Rectal smooth muscle tissue (tissue), 1 donor: ENCODE results near the gene DCC.

Experiments used
- H3K27ac ChIP-seq: one replicate; pipeline ENCODE4 v1.7.0; 2013; ENCODE audit warnings: low read depth, low read length, inconsistent platforms
- H3K27me3 ChIP-seq: one replicate; pipeline ENCODE4 v1.7.0; 2013; ENCODE audit warnings: low read length; ENCODE audit not compliant: control insufficient read depth, insufficient read depth
- H3K36me3 ChIP-seq: one replicate; pipeline ENCODE4 v1.7.0; 2013; ENCODE audit warnings: low read length; ENCODE audit not compliant: control insufficient read depth, insufficient read depth
- H3K4me1 ChIP-seq: one replicate; pipeline ENCODE4 v1.7.0; 2013; ENCODE audit warnings: low read length; ENCODE audit not compliant: control insufficient read depth, insufficient read depth
- H3K4me3 ChIP-seq: one replicate; pipeline ENCODE4 v1.7.0; 2013; ENCODE audit warnings: low read length
- H3K9ac ChIP-seq: one replicate; pipeline ENCODE4 v1.7.0; 2013; ENCODE audit warnings: low read length

DCC gene

DNA sequence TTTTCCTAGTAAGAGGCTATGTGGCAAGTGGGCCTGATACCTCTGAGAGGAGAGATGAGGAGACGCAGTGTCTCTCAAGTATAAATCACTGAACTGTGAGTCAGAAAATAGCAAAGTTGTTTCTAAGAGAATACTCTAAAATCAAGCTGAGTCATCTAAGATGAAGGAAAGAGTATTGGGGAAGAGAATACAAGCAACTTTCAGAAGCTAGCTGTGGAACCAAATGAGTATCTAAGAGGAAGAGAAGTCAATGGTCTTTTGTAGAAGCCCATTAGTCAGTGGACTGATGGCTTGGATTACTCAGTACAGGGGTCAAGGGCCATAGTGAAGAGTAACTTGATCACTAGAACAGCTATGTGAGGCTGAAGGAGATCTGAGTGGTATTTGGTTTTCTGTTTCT, 2.7 kb upstream of the DCC start:
- H3K9ac ChIP-seq: no peak overlapping the region
- no peaks in the 10 kb centered on the region for H3K36me3 ChIP-seq
- H3K27ac ChIP-seq: no peak overlapping the region
- no peaks in the 10 kb centered on the region for H3K4me1 ChIP-seq
- H3K27me3 ChIP-seq: peaks cover 6% of the 10 kb centered on the region
- H3K4me3 ChIP-seq: no peak overlapping the region

DNA sequence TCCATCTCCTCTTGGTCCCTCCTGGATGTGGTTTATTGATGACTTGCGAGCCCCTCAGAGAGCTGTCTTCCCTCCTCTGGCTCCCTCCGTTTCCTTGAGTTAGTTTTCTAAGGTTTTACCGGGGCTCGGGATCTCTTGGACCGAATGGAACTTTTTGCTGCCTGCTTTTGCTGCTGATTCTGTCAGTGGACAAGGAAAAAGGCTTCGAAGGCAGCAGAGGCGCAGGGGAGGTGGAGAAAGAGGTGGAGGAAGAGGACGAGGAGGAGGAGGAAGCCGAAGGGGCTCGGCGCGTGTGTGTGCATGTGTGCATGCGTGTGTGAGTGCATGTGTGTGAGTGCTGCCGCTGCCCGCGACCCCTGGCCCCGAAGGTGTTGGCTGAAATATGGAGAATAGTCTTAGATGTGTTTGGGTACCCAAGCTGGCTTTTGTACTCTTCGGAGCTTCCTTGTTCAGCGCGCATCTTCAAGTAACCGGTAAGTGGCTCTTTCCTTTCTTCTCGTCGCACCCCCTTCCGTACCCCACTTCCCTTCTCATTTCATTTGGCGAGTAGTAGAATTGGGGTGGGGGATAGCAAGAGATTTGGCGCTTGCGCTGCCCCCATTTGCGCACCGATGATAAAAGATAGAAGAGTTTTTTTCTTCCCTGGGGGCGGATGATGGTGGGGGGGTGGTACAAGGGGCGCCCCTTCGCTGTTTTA, 557 bp downstream of the DCC start:
- H3K36me3 ChIP-seq: no peaks in the 10 kb centered on the region
- no peaks in the 10 kb centered on the region for H3K4me1 ChIP-seq
- H3K4me3 ChIP-seq: peak overlapping the region; percentile 34
- no peak overlapping the region for H3K9ac ChIP-seq
- H3K27ac ChIP-seq: no peak overlapping the region
- peaks cover 6% of the 10 kb centered on the region for H3K27me3 ChIP-seq

DNA sequence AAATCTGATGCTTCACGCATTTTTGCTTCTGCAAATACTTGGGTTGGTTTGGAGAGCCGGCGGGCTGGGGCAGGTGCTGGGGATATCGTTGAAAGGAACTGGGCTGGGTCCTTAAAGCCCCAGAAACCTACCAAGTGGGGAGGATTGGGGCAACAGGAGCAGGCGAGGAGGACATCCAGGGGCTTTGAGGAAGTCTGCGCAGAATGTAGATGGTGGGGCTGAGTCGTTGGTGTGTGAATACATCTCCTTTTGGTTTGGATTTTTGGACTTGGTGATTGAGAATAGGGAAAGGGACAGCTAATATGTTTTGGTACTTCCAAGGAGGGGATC, 1.1 kb downstream of the DCC start:
- H3K4me3 ChIP-seq: peak overlapping the region; percentile 34
- H3K36me3 ChIP-seq: no peaks in the 10 kb centered on the region
- no peak overlapping the region for H3K9ac ChIP-seq
- no peak overlapping the region for H3K27ac ChIP-seq
- no peaks in the 10 kb centered on the region for H3K4me1 ChIP-seq
- peaks cover 6% of the 10 kb centered on the region for H3K27me3 ChIP-seq

DNA sequence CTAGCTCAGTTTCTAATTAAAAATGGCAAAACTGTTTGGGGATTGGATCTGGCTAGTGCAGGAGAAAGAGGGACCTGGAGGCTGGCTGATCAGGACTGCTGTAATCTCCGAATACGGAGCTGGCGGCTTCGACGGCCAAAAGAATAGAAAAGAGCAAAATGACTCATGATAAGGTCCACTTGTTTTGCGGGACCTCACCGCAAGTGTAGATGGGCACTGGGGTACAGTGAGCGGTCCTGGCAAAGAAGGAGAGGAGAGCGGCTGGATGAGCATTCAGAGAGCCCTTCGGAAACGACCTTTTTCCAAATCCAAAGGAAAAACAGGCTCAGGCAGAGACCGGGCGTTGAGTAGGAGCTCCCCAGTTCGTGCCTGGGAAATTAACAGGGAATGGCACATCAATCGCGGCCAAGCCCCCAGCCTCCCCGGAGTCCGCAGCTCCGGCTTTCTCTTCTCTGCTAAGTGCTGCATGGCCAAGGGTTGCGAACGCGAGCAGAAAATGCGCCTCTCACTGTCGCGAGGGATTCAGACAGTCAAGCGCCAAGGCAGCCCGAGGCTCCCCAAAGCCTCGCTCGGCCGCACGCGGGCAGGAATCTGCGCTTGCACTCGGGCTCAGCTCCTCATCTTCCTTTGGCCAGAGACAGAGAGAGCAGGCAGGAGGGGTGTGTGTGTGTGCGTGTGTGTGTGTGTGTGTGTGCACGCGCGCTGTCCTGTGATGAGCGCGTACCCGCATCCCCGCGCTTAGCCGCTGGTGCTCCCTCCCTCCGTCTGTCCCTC, 1.8 kb downstream of the DCC start:
- Histone ChIP-seq H3K4me3 (peak overlapping the region; percentile 34), H3K4me1 (no peaks in the 10 kb centered on the region), H3K27me3 (peaks cover 6% of the 10 kb centered on the region), H3K9ac (no peak overlapping the region), H3K27ac (no peak overlapping the region), H3K36me3 (no peaks in the 10 kb centered on the region)

DNA sequence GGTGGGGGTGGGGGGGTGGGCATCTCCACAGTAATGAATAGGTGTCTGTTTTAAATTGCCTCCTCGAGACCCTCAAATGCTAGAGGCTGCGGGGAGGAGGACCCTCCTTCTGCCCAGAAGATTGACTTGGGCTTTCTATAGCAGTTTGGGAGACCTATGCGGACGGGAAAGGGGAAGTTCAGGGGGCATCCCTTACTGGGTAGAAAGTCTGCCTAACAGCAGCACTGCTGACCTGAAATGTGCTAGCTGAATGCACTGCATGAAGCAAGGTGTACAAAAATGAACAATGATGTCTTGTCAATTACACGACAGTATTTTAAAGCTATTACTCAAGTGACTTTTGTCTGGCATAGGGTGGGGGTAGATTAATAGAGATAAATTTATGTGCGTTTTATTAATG, 2.5 kb downstream of the DCC start:
- no peak overlapping the region for H3K4me3 ChIP-seq
- no peak overlapping the region for H3K27ac ChIP-seq
- H3K36me3 ChIP-seq: no peaks in the 10 kb centered on the region
- H3K27me3 ChIP-seq: peaks cover 6% of the 10 kb centered on the region
- H3K4me1 ChIP-seq: no peaks in the 10 kb centered on the region
- no peak overlapping the region for H3K9ac ChIP-seq

DNA sequence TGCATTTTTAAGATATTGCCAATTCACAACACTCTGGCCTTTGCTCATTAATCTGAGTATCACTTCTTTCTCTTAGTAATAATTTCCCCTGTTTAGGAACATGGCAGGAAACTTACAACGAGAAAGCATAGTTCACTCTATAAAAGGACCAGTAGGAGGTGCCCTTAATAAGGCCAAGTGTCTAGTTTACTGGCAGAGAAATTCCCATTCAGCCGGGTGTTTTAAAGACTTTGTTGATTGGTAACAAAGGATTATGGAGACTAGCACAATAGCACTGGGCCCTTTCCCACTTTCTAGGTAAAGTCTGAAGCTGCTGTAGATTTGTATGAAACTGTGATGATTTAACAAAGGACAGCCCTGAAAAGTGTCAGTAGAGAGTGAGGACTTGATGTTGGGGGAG, 3.1 kb downstream of the DCC start:
- H3K4me3 ChIP-seq: no peak overlapping the region
- no peaks in the 10 kb centered on the region for H3K4me1 ChIP-seq
- peaks cover 6% of the 10 kb centered on the region for H3K27me3 ChIP-seq
- no peak overlapping the region for H3K9ac ChIP-seq
- no peak overlapping the region for H3K27ac ChIP-seq
- no peaks in the 10 kb centered on the region for H3K36me3 ChIP-seq

DNA sequence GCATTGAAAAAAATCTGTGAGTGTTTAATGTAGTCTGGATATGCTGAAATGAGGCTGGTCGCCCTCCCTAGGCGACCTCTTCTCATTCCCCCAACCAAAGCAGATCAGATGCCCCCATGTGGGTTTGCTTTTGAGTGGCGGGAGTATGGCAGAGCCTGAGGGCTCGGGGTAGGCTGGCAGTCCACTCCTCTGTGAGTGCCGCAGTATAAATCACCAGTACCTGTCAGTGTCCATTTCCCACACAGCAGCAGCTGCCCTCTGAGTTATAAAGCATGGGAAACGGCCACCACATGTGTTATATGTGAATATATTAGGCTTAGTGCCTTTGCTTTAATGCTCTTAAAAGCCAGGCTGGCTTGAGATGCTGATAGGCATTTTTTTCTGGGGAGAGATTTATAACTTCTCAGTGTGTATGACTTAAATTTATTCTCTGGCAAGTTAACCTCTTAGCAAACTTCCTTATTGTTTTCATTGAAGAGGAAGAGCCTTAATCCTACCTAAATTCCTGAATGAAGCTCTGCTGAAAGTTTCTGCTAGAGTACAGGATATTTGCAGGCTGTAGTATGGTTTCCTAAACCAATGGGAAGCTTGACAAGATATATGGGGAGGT, 3.8 kb downstream of the DCC start:
- Histone ChIP-seq H3K27ac (no peak overlapping the region), H3K36me3 (no peaks in the 10 kb centered on the region), H3K4me1 (no peaks in the 10 kb centered on the region), H3K4me3 (no peak overlapping the region), H3K9ac (no peak overlapping the region), H3K27me3 (peaks cover 6% of the 10 kb centered on the region)

DNA sequence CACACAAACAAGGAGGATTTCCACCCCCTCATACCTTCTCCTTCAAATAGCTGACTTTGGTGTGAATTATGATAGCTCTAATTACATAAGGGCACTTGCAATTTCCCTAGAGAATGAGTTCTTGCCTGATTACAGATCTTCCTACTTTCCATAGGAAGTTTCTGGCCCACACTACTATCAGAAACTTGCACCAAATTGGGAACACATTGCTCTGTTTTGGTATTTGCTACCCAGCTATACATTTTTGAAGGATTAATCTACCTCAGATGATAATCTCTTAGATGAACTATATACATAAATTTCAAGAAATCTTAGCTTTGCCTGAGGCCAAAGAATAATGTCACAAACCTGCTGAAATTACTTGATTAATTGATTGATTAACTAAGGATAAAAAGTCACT, 4.9 kb downstream of the DCC start:
- Histone ChIP-seq H3K9ac (no peak overlapping the region), H3K27ac (no peak overlapping the region), H3K27me3 (peaks cover 6% of the 10 kb centered on the region), H3K36me3 (no peaks in the 10 kb centered on the region), H3K4me3 (no peak overlapping the region), H3K4me1 (no peaks in the 10 kb centered on the region)

DNA sequence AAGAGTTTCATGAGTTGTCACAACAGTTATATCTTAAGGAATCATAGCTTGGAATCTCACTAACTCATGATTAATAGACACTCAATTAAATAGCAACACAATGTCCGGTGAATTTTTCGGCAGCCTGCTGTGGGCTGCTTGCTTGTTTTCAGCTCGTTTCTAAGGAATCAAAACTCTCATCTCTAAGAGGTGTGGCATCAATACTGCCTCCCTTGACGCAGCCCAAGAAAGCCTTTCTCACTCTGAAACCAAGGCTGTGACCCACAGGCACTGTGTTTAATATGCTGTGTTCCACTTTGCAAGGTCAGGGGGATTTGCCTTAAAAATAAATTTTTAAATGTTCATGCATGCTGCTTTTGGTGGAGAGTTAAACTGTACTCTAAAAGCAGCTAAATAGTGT, 5.4 kb downstream of the DCC start:
- Histone ChIP-seq H3K27me3 (peaks cover 4% of the 10 kb centered on the region), H3K4me3 (no peak overlapping the region), H3K4me1 (no peaks in the 10 kb centered on the region), H3K36me3 (no peaks in the 10 kb centered on the region), H3K27ac (no peak overlapping the region), H3K9ac (no peak overlapping the region)

DNA sequence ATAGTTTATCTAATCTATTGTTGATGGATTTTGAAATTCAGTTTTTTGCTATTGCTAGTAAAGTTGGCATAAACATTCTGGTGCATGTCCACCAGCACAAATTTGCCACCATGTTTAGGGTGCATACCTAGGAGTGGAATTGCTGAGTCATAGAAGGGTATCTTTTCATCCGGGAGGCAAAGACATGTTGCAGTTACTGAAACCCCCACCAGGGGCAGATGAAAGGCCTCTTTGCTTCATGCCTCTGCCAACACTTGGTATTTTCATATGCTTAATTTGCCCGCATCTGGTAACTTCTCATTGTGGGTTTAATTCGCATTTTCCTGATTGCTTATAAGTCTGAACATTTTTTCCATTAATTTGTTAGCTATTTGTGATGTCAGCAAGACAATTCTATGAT, 8.2 kb downstream of the DCC start:
- Histone ChIP-seq H3K9ac (no peak overlapping the region), H3K27ac (no peak overlapping the region), H3K4me3 (no peak overlapping the region), H3K36me3 (no peaks in the 10 kb centered on the region), H3K4me1 (peaks cover 5% of the 10 kb centered on the region), H3K27me3 (no peaks in the 10 kb centered on the region)

DNA sequence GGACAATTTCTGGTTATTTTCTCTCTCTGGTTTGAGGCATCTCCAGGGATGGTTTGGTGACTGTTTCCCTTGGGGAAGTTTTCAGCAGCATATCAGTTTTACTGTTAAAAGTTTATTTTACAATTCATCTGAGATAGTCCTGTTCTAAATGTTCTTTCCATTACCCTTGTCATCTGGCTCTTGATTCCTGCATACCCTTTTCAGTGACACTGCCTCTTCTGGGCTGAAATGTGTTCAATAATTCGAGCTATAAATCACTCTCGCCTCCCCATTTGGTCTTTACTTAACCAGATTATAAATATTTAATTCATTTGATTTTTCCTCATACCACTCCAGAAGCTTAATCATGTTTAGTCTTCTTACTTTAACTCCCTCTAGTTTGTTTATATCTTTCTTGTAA, 9.5 kb downstream of the DCC start:
- Histone ChIP-seq H3K4me1 (peaks cover 9% of the 10 kb centered on the region), H3K27me3 (no peaks in the 10 kb centered on the region), H3K9ac (no peak overlapping the region), H3K27ac (no peak overlapping the region), H3K4me3 (no peak overlapping the region), H3K36me3 (no peaks in the 10 kb centered on the region)

DNA sequence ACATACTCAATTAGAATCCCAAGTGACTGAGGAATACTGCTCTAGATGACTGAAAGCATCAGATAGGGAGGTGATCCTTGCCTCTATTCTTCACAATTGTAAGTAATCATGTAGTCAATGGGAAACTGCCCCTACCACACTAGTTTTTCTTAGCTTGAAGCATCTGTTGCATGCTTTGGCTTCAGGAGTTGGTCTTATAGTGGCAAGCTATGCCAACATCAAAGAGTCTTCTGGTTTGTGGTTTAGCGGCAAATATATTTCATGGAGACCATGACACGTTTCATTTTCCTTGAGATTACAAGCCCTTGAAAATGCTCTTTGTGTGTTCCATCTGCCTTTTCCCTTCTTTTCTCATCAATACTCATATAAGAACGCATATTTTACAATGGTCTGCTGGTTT, 12.9 kb downstream of the DCC start:
- Histone ChIP-seq H3K9ac (no peak overlapping the region), H3K27ac (peak overlapping the region; percentile 45), H3K27me3 (no peaks in the 10 kb centered on the region), H3K4me1 (peaks cover 9% of the 10 kb centered on the region), H3K4me3 (no peak overlapping the region), H3K36me3 (no peaks in the 10 kb centered on the region)

DNA sequence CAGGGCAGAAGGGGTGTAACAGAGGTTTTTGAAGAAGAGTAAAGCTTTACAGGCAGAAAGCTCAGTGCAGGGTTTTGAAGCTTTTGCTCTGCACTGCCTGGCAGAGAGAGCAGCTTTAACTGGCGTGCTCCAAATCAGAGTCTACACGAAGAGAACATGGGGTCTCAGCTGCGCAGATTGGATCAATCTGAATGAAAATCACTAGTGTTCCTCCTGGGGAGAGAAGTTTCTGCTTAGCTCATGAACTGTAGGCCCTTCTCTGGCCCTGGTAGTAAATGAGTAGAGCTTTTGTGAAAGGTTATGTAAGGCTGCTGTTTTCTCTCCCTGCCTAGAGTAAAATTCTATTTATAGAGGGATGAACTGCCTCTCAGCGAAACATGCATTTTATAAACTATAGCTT, 13.6 kb downstream of the DCC start:
- Histone ChIP-seq H3K27me3 (no peaks in the 10 kb centered on the region), H3K36me3 (no peaks in the 10 kb centered on the region), H3K9ac (no peak overlapping the region), H3K27ac (peak overlapping the region; percentile 45), H3K4me3 (no peak overlapping the region), H3K4me1 (peaks cover 9% of the 10 kb centered on the region)
